PC-3 (cell line): ENCODE results near the gene CPSF4L.

Experiments used
- CTCF ChIP-seq: fragments of 300-600 bp; sonication (generic); conservative IDR thresholded peaks from 2 replicates; pipeline ENCODE4 v1.5.1; 2017; ENCODE audit warnings: antibody characterized with exemption, low read depth, mild to moderate bottlenecking, low read length
- EZH2 ChIP-seq: fragments of 300-600 bp; sonication (generic); IDR thresholded peaks from one replicate; pipeline ENCODE4 v1.6.1; 2017; ENCODE audit warnings: antibody characterized with exemption, mild to moderate bottlenecking, low read length; ENCODE audit not compliant: unreplicated experiment

DNA sequence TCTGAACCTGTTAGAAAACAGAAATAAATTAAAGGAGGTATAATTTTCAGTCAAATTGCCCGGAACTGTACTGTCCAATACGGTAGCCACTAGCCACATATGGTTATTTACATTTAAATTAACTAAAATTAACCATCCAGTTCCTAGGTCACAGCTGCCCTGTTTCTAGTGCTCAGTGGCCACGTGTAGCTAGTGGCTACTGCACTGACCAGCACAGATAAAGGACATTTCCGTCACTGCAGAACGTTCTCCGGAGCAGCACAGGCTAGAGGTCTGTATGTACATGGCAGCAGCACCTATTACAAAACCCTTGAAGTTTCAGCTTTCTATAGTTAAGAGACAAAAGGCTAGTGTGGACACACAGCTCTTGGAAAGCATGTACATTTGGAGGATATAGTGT, 33.7 kb downstream of the CPSF4L start:
- TF ChIP-seq CTCF (no peak), EZH2 (no peak)
